Keratinocyte (primary cell): ENCODE data around the gene CTF1.

ENCODE experiments used
- CTCF ChIP-seq, 3 experiments: IDR thresholded peaks in 1 of 3; conservative IDR thresholded peaks in 1 of 3; optimal IDR thresholded peaks in 1 of 3; 2 replicates in 2 of 3; 3 replicates in 1 of 3; pipeline versions ENCODE3 to v1.5.1; 2011; ENCODE audit warnings: low read length in 3 of 3, mild to moderate bottlenecking in 3 of 3, moderate library complexity in 2 of 3, control low read depth in 1 of 3, inconsistent platforms in 1 of 3; ENCODE audit not compliant: insufficient read depth in 2 of 3; ENCODE audit errors: extremely low read depth in 1 of 3
- EZH2 ChIP-seq: IDR thresholded peaks from one replicate; pipeline ENCODE4 v1.6.1; 2012; ENCODE audit warnings: inconsistent platforms, mild to moderate bottlenecking, low read length, moderate library complexity

- TF ChIP-seq CTCF (optimal IDR thresholded peaks at IDR 0.05 in 1 of 3, IDR thresholded peaks at IDR 0.05 in 1 of 3, conservative IDR thresholded peaks at IDR 0.05 in 1 of 3; ENCODE audit: extremely low read depth in 1 of 3, insufficient read depth in 2 of 3, low read length in 3 of 3) (no peak), EZH2 (no peak)
These were observed 11.7 kb upstream of the CTF1 start for GRCh38 chr16:30884760-30885159.
